Activated CD4-positive, alpha-beta T cell treated with anti-CD3 and anti-CD28 coated beads, Interleukin-2, amount 10 ng/mL, durations not matched to agents 7 days and 5 days (primary cell): Measurements from ENCODE around the gene PPWD1. TPM values are rescaled to one million over a fixed set of nuclear protein-coding genes. Genes with fewer than 3 reads are reported as not detected.
A peak's percentile ranks its signal among the peaks of the same experiment; 100 is the strongest.

ENCODE experiments used
- CTCF ChIA-PET: fragments of 350-600 bp; sonication (Branson Sonifier 250); formaldehyde crosslinking; loops from one replicate; lab custom pipeline; 2021; ENCODE audit warnings: antibody characterized with exemption; lab: Charles Lee
- POLR2A ChIA-PET: fragments of 350-600 bp; sonication (Branson Sonifier 250); formaldehyde crosslinking; loops from one replicate; lab custom pipeline; 2021; ENCODE audit warnings: antibody characterized with exemption; lab: Charles Lee
- DNase-seq: peaks from one replicate; pipeline ENCODE4 v3.0.0-alpha.2; 2020
- H3K27ac Mint-ChIP-seq: one replicate; pipeline ENCODE4 v1.8.0; 2021; ENCODE audit warnings: mild to moderate bottlenecking, moderate library complexity, mixed read lengths
- H3K27me3 Mint-ChIP-seq: one replicate; pipeline ENCODE4 v1.8.0; 2021; ENCODE audit warnings: mixed read lengths
- H3K36me3 Mint-ChIP-seq: one replicate; pipeline ENCODE4 v1.8.0; 2021; ENCODE audit warnings: low read depth, mixed read lengths
- H3K4me1 Mint-ChIP-seq: one replicate; pipeline ENCODE4 v1.8.0; 2021; ENCODE audit warnings: mixed read lengths
- H3K4me3 Mint-ChIP-seq: one replicate; pipeline ENCODE4 v1.8.0; 2021; ENCODE audit warnings: mild to moderate bottlenecking, moderate library complexity, mixed read lengths
- H3K9me3 Mint-ChIP-seq: one replicate; pipeline ENCODE4 v1.8.0; 2021; ENCODE audit warnings: mixed read lengths
- total RNA-seq, 2 experiments: library from RNA; stranded (reverse); gene quantifications; one replicate each; pipeline ENCODE4 v1.2.3, GENCODE V29; 2021

PPWD1 gene
- total RNA-seq, 2 experiments from 2014 or later: 61.7 to 69.9 TPM

DNA sequence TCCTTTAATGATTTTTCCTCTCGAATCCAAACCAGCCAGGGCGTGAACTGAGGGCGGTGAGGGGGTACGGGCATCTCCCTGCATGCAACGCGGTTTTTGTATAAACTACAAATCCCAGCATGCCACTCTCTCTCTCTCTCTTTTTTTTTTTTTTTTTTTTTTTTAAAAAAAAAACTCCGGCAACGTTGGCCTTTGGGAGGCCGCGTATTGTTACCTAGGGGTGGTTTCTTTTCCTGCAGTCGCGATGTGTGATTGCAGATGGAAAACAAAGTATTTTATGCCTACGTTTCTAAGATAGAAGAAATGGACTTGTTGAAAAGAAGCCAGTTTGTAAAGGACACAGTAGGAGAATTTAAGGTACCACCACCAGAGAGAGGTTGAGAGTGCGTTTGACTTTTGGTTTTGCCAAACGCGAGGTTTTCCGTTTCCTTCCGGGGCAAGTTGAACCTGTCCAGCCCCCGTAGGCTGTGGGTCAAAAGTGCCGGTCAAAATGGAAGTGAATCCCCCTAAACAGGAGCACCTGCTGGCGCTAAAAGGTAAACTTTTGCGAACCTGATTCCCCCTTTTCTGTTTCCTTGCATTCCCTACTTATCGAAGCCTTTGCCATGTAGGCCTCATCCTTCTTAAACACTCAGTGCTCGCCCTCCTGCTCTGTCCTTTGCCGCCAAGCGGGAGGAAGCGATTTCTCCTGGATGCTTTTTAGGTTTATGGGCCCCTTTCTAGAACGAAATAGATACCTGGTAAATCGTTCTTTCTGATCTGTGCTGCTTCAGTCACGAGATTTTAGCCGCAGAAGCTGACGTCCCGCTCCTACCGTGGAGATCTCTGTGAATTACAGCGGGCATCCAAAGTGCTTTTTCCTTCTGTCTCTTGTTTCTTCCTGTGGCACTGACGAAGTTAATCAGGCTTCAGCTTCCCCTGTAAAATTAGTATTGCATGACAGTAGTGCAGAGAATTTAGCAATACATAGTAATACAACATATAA, 61.8 kb downstream of the PPWD1 start, which contains the start of the genes SHLD3 and TRAPPC13:
SHLD3 (plus strand) TSS at position 457 of the 985 bp plus-strand sequence. CDS start 4,561 bp downstream, outside the sequence.
TRAPPC13 (plus strand) TSS at position 457 of the 985 bp plus-strand sequence; CDS start at position 491, 34 bp downstream.
- ChIA-PET POLR2A (no interaction called here), CTCF (interaction anchor here (0.7 to 1.4 kb wide), 3 partner anchors 8 to 91 kb away, joined by 3 to 5 read pairs (median 3); no protein-coding TSS in a partner anchor)
- DNase-seq: peak; percentile 91
- Mint-ChIP-seq H3K9me3 (no peaks in the 10 kb centered on the region), H3K27me3 (no peaks in the 10 kb centered on the region), H3K4me1 (peaks cover 47% of the 10 kb centered on the region), H3K36me3 (peaks cover 14% of the 10 kb centered on the region), H3K4me3 (peak within 1 kb of the TSS; percentile 97), H3K27ac (peak within 1 kb of the TSS; percentile 99)

DNA sequence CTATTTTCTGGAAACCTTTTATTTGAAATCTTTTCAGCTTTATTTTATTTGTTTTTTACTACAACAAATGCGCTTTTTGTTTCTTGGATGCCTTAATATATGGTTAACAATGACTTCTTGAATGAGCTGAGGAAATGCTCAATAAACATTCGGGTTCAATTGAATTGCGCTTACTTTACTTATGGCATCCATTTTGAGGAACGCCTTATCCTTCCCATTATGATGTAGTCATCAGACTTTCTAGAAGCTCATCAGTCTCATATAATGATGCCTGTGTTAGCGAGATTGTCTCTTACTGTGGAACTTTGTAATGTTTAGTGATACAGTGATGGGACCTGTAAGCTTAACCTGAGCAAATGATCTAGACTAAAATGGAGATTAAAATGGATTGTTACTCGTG, 62.6 kb downstream of the PPWD1 start:
- ChIA-PET CTCF (no interaction called here), POLR2A (no interaction called here)
- no peak for DNase-seq
- peaks cover 16% of the 10 kb centered on the region for H3K36me3 Mint-ChIP-seq
- no peaks in the 10 kb centered on the region for H3K27me3 Mint-ChIP-seq
- peak overlapping the region; percentile 97 for H3K4me3 Mint-ChIP-seq
- peaks cover 47% of the 10 kb centered on the region for H3K4me1 Mint-ChIP-seq
- no peaks in the 10 kb centered on the region for H3K9me3 Mint-ChIP-seq
- peak overlapping the region; percentile 99 for H3K27ac Mint-ChIP-seq

DNA sequence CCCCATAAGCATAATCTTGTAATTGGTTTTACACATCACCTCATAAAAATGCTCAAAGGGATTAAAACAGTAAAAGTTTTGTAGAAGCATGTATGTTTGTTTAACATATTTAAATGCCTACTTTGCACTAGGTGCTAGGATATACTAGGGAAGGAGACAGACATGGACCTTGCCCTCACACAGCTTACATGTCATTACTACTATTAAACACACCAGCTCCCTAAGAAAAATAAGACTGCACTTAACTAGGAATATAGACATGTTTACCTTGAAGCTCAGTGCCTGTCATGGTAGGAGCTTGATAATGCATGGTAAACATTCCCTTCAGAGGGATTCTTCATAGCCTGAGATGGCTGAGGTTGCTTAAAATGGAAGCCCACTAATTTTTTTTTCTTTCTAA, 67.9 kb downstream of the PPWD1 start:
- no peak overlapping the region for H3K27ac Mint-ChIP-seq

More for the DNA sequence above, 67.9 kb downstream of the PPWD1 start:
- peaks cover 23% of the 10 kb centered on the region for H3K4me1 Mint-ChIP-seq
- DNase-seq: no peak
- no peak overlapping the region for H3K4me3 Mint-ChIP-seq
- POLR2A ChIA-PET: no interaction called here
- H3K36me3 Mint-ChIP-seq: peaks cover 20% of the 10 kb centered on the region
- no peaks in the 10 kb centered on the region for H3K9me3 Mint-ChIP-seq
- no peaks in the 10 kb centered on the region for H3K27me3 Mint-ChIP-seq
- CTCF ChIA-PET: no interaction called here

Other genes starting within 250 kb of the PPWD1 start
- 1 to 10 TPM; 2.8 to 2.9 TPM for gene ADAMTS6, start 81.4 kb upstream of the PPWD1 start, total RNA-seq
- gene CENPK, start 128 bp upstream of the PPWD1 start, total RNA-seq: 100 to 1,000 TPM in 1 of 2 experiments, 10 to 100 TPM in 1; 96.9 to 108 TPM
- 1 to 10 TPM; 7.9 to 9.6 TPM for gene TRIM23, start 61.0 kb downstream of the PPWD1 start, total RNA-seq
- 1 to 10 TPM; 4.5 to 5.3 TPM for gene SHLD3, start 61.7 kb downstream of the PPWD1 start, total RNA-seq
- gene TRAPPC13, start 61.7 kb downstream of the PPWD1 start, total RNA-seq: 10 to 100 TPM; 24.4 to 24.5 TPM
- 10 to 100 TPM; 18.4 to 20.1 TPM for gene SGTB, start 158.8 kb downstream of the PPWD1 start, total RNA-seq
- 10 to 100 TPM; 11.0 to 12.4 TPM for gene NLN, start 158.9 kb downstream of the PPWD1 start, total RNA-seq